ENCODE data around the gene CBX1. TPM values are rescaled to one million over a fixed set of nuclear protein-coding genes. Genes with fewer than 3 reads are reported as not detected.
A peak's percentile ranks its signal among the peaks of the same experiment; 100 is the strongest.
"Not testable (repeated sequence)": the region's sequence is repeated elsewhere in the genome, so short reads cannot be mapped to it uniquely, and the experiment has no call there.

CBX1 gene
- total RNA-seq, 2 experiments from 2014 or later, result 5.5 to 6.6 TPM

GRCh38 chr17:48070195-48070594 lies 31.1 kb downstream of the CBX1 start:
- Mint-ChIP-seq H3K9me3 (no peaks in the 10 kb centered on the region), H3K4me3 (no peak overlapping the region), H3K4me1 (ENCODE audit: low read depth) (no peaks in the 10 kb centered on the region), H3K36me3 (ENCODE audit: low read depth) (peaks cover 62% of the 10 kb centered on the region), H3K27ac (no peak overlapping the region), H3K27me3 (no peaks in the 10 kb centered on the region)
- DNase-seq (no peak), ATAC-seq (ENCODE audit: poor library complexity) (no peak)
- no peak for TF ChIP-seq CTCF (IDR thresholded peaks at IDR 0.05)
- POLR2A ChIA-PET, result no interaction called here
- peaks cover 49% of the 10 kb centered on the region for H3K36me3 ChIP-seq (ENCODE audit: insufficient read depth, low read length)
- CTCF ChIA-PET, result no interaction called here
- H3K4me3 ChIP-seq (ENCODE audit: low read length), result no peak overlapping the region
- no peaks in the 10 kb centered on the region for H3K4me1 ChIP-seq (ENCODE audit: insufficient read depth, low read length)
- H3K9me3 ChIP-seq (ENCODE audit: control insufficient read depth in 1 of 2, insufficient read depth in 1 of 2, low read length in 2 of 2), result no peaks in the 10 kb centered on the region
- no peaks in the 10 kb centered on the region for H3K27me3 ChIP-seq (ENCODE audit: control insufficient read depth in 1 of 2, insufficient read depth in 2 of 2, low read length in 2 of 2)
- intact Hi-C loops (cut with DNase I, micrococcal nuclease), result no loop called here
- H3K27ac ChIP-seq (ENCODE audit: low read depth in 1 of 2, low read length in 2 of 2), result no peak overlapping the region

- peaks cover 62% of the 10 kb centered on the region for H3K36me3 Mint-ChIP-seq (ENCODE audit: low read depth)
- intact Hi-C loops (cut with DNase I, micrococcal nuclease), result loop anchor here in 1 of 2 experiments (5.0 kb wide), 1 partner anchor 414 kb away; no protein-coding TSS in a partner anchor
Measured at GRCh38 chr17:48068491-48068961, 32.8 kb downstream of the CBX1 start.

GRCh38 chr17:48067808-48068207 lies 33.5 kb downstream of the CBX1 start:
- H3K27ac Mint-ChIP-seq; H3K4me3 ChIP-seq (ENCODE audit: low read length); H3K27ac ChIP-seq (ENCODE audit: low read depth in 1 of 2, low read length in 2 of 2); H3K27me3 Mint-ChIP-seq; POLR2A ChIA-PET; H3K4me3 Mint-ChIP-seq; H3K4me1 Mint-ChIP-seq (ENCODE audit: low read depth); H3K4me1 ChIP-seq (ENCODE audit: insufficient read depth, low read length); DNase-seq; H3K9me3 ChIP-seq (ENCODE audit: control insufficient read depth in 1 of 2, insufficient read depth in 1 of 2, low read length in 2 of 2); H3K9me3 Mint-ChIP-seq; H3K27me3 ChIP-seq (ENCODE audit: control insufficient read depth in 1 of 2, insufficient read depth in 2 of 2, low read length in 2 of 2); ATAC-seq (ENCODE audit: poor library complexity): not testable (repeated sequence)
- H3K36me3 Mint-ChIP-seq (ENCODE audit: low read depth), result peaks cover 58% of the 10 kb centered on the region
- CTCF ChIA-PET, result interaction anchor here (2.0 to 2.2 kb wide), 2 partner anchors 31 to 42 kb away, joined by 8 to 14 read pairs; partner anchors contain the start of gene COPZ2
- H3K36me3 ChIP-seq (ENCODE audit: insufficient read depth, low read length), result peaks cover 55% of the 10 kb centered on the region
- intact Hi-C loops (cut with DNase I, micrococcal nuclease), result loop anchor here in 1 of 2 experiments (5.0 kb wide), 1 partner anchor 414 kb away; no protein-coding TSS in a partner anchor

More at GRCh38 chr17:48068491-48068961, 32.8 kb downstream of the CBX1 start:
- ATAC-seq (ENCODE audit: poor library complexity), result peak; percentile 51
- H3K4me1 ChIP-seq (ENCODE audit: insufficient read depth, low read length), result no peaks in the 10 kb centered on the region
- peak in 1 of 14 experiments; percentile 27 for DNase-seq
- no peak for TF ChIP-seq CTCF (IDR thresholded peaks at IDR 0.05)
- H3K27ac ChIP-seq (ENCODE audit: low read depth in 1 of 2, low read length in 2 of 2), result no peak overlapping the region
- H3K36me3 ChIP-seq (ENCODE audit: insufficient read depth, low read length), result peaks cover 48% of the 10 kb centered on the region
- ChIA-PET CTCF (interaction anchor here (0.6 to 2.2 kb wide), 5 partner anchors 22 to 48 kb away, joined by 3 to 14 read pairs (median 3); partner anchors contain the start of gene COPZ2), POLR2A (interaction anchor here (0.6 kb wide), 1 partner anchor 250 kb away, joined by 3 read pairs; no protein-coding TSS in a partner anchor)
- no peak overlapping the region for H3K4me3 ChIP-seq (ENCODE audit: low read length)
- no peak overlapping the region for H3K4me3 Mint-ChIP-seq
- H3K9me3 ChIP-seq (ENCODE audit: control insufficient read depth in 1 of 2, insufficient read depth in 1 of 2, low read length in 2 of 2), result no peaks in the 10 kb centered on the region
- no peak overlapping the region for H3K27ac Mint-ChIP-seq
- H3K4me1 Mint-ChIP-seq (ENCODE audit: low read depth), result no peaks in the 10 kb centered on the region
- no peaks in the 10 kb centered on the region for H3K27me3 Mint-ChIP-seq
- no peaks in the 10 kb centered on the region for H3K9me3 Mint-ChIP-seq
- H3K27me3 ChIP-seq (ENCODE audit: control insufficient read depth in 1 of 2, insufficient read depth in 2 of 2, low read length in 2 of 2), result no peaks in the 10 kb centered on the region
